ENCODE data around the gene GPC5.
"Not testable (repeated sequence)": the region's sequence is repeated elsewhere in the genome, so short reads cannot be mapped to it uniquely, and the experiment has no call there.

GRCh38 chr13:92898946-92899345 is 1500.5 kb downstream of the GPC5 start:
- TF ChIP-seq CTCF, POLR2A (IDR thresholded peaks at IDR 0.05): not testable (repeated sequence)

Data from ovary (tissue), 3 donors.